ENCODE data around the gene MFNG. TPM values are rescaled to one million over a fixed set of nuclear protein-coding genes. Genes with fewer than 3 reads are reported as not detected.

The MFNG gene
- total RNA-seq, 1 donor from 2014 or later: 3.7 TPM

DNA sequence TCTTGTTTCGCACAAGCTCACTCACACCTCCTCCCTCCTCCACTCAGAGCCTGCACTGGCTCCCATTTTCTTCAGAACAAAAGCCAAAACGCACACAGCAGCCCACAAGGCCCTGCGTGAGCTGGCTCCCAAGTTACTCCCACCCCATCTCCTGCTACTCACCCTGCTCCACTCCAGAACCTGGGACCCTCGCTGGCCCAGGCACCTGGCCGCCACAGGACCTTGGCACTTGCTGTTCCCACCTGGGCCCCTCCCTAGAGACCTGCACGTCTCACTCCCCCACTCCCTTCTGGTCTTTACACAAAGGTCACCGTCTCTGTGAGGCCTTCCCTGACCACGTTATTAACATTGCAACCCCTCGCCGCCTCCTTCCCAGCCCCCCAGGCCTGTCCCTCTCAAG is 945 bp upstream of the MFNG start:
- peaks cover 9 to 22% (median 20%) of the 10 kb centered on the region in 3 donors for H3K27me3 ChIP-seq (ENCODE audit: control insufficient read depth in 3 of 3, insufficient read depth in 3 of 3, low read length in 3 of 3)
- no peaks in the 10 kb centered on the region for H3K36me3 ChIP-seq (ENCODE audit: control insufficient read depth in 3 of 3, insufficient read depth in 3 of 3, low read length in 3 of 3)
- no peak overlapping the region for H3K27ac ChIP-seq (ENCODE audit: low read depth, low read length)
- no peak overlapping the region for H3K4me3 ChIP-seq (ENCODE audit: low read length in 3 of 3)
- H3K9ac ChIP-seq (ENCODE audit: low read depth in 1 of 3, low read length in 3 of 3): no peak overlapping the region
- H3K9me3 ChIP-seq (ENCODE audit: control insufficient read depth in 3 of 3, low read length in 3 of 3): no peaks in the 10 kb centered on the region
- H3K4me1 ChIP-seq (ENCODE audit: control insufficient read depth in 3 of 3, insufficient read depth in 3 of 3, low read length in 3 of 3): peaks cover 16 to 30% (median 23%) of the 10 kb centered on the region in 3 donors

DNA sequence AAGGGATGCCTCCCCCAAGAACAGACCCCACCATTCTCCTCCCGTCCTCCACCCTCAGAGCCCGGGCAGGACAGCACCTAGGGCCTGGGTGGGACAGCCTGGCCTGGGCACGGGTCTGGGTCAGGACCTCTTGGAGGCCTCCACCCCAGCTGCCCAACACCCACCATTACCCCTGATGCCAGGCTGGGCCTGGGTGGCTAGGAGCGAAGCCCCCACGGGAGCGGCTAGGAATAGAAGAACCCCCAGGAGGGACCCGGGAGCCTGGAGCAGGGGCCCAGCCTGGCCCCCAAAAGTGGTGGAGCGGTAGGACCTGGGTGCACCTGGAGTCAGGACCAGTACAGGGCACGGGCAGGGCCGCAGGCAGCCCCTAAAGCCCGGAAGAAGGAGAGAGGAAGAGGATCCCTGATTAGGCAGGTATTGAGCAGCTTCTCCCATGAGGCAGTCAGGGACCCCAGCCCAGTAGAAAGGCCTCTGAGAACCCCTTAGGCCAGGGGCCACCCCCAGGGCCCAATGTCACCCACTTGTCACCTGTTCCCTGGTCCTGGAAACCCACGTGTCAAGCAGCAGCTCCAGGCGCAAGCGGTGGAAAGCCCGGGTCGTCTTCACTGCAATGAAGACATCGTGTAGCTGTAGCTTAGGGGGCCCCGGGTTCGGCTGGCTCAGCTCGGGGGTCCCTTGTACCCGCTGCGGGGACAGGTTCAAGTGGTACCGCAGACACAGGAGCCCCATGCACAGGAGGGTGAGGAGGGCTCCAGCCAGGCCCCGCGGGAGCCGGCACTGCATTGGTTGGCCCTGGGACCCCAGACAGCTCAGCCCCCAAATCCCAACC is 575 bp downstream of the MFNG start:
- Histone ChIP-seq H3K9ac (ENCODE audit: low read depth in 1 of 3, low read length in 3 of 3) (peak overlapping the region in 2 of 3 donors; percentile 32 to 57), H3K27ac (ENCODE audit: low read depth, low read length) (peak overlapping the region; percentile 58), H3K36me3 (ENCODE audit: control insufficient read depth in 3 of 3, insufficient read depth in 3 of 3, low read length in 3 of 3) (no peaks in the 10 kb centered on the region), H3K27me3 (ENCODE audit: control insufficient read depth in 3 of 3, insufficient read depth in 3 of 3, low read length in 3 of 3) (peaks cover 9 to 26% (median 20%) of the 10 kb centered on the region in 3 donors), H3K4me1 (ENCODE audit: control insufficient read depth in 3 of 3, insufficient read depth in 3 of 3, low read length in 3 of 3) (peaks cover 16 to 30% (median 23%) of the 10 kb centered on the region in 3 donors), H3K9me3 (ENCODE audit: control insufficient read depth in 3 of 3, low read length in 3 of 3) (no peaks in the 10 kb centered on the region), H3K4me3 (ENCODE audit: low read length in 3 of 3) (peak overlapping the region; percentile 43 to 64 (median 51))

DNA sequence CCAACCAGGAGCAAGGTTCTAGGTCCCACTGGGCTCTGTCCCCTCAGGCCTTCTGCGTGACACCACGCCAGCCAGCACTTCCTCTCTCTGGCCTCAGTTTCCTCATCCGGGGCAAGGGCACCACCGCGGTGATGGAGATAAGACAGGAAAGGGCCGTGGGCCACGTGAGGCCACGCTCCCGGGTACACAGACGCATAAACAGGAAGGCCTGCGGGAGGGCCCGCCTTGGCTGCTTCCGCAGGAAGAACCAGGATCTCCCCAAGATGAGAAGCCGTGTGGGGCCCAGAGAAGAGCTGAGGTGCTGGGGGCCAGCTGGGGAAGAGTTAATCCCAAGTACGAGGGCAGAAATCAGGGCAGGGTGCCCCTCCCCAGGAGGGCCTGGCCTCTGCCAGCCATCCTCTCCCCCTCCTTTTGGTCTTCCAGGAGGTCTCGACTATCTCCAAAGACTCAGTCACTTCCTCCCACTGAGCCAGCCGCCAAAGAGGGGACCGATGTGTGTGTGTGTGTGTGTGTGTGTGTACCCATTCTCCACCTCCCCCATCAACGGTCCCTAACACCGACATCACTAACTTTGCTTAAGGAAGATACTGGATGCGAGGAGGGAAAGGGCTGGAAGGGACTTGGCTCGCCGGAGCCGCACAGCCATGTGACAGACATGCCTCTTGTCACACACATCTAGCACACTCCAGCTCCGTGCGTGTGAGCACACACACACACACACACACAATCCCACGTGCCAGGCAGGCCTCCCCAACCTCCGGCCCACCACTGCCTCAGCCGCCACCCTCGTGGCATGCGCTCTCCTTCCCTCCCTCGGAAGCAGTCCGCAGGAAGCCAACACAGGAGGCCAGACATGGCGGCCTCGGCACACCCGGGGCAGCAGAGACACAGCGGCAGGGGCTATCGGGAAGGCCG is 1.4 kb downstream of the MFNG start:
- H3K36me3 ChIP-seq (ENCODE audit: control insufficient read depth in 3 of 3, insufficient read depth in 3 of 3, low read length in 3 of 3): no peaks in the 10 kb centered on the region
- no peaks in the 10 kb centered on the region for H3K9me3 ChIP-seq (ENCODE audit: control insufficient read depth in 3 of 3, low read length in 3 of 3)
- peaks cover 9 to 26% (median 20%) of the 10 kb centered on the region in 3 donors for H3K27me3 ChIP-seq (ENCODE audit: control insufficient read depth in 3 of 3, insufficient read depth in 3 of 3, low read length in 3 of 3)
- peak overlapping the region; percentile 58 for H3K27ac ChIP-seq (ENCODE audit: low read depth, low read length)
- H3K4me3 ChIP-seq (ENCODE audit: low read length in 3 of 3): peak overlapping the region; percentile 49 to 64 (median 51)
- peak overlapping the region in 2 of 3 donors; percentile 23 to 60 for H3K9ac ChIP-seq (ENCODE audit: low read depth in 1 of 3, low read length in 3 of 3)
- H3K4me1 ChIP-seq (ENCODE audit: control insufficient read depth in 3 of 3, insufficient read depth in 3 of 3, low read length in 3 of 3): peaks cover 16 to 30% (median 23%) of the 10 kb centered on the region in 3 donors

DNA sequence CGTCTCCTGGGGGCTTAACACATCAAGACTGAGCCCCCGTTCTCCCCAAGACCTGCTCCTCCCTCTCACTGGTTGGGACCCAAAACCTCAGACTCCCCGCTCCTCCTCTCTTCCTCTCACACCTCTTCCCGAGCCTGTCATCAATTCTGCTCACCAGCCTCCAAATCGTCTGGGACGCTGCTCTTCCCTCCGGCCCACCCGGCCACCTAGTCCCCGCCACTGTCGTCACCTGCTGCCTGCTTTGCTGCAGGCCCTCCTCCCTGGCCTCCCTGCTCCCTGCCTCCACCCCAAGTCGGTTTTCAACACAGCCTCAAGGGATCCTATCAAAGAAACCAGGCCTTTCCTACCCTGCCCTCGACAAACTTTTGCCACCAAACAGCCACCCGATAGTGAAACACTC is 3.1 kb downstream of the MFNG start:
- peaks cover 11 to 25% (median 23%) of the 10 kb centered on the region in 3 donors for H3K27me3 ChIP-seq (ENCODE audit: control insufficient read depth in 3 of 3, insufficient read depth in 3 of 3, low read length in 3 of 3)
- no peak overlapping the region for H3K27ac ChIP-seq (ENCODE audit: low read depth, low read length)
- H3K9ac ChIP-seq (ENCODE audit: low read depth in 1 of 3, low read length in 3 of 3): peak overlapping the region in 1 of 3 donors; percentile 25
- H3K9me3 ChIP-seq (ENCODE audit: control insufficient read depth in 3 of 3, low read length in 3 of 3): no peaks in the 10 kb centered on the region
- no peaks in the 10 kb centered on the region for H3K36me3 ChIP-seq (ENCODE audit: control insufficient read depth in 3 of 3, insufficient read depth in 3 of 3, low read length in 3 of 3)
- H3K4me3 ChIP-seq (ENCODE audit: low read length in 3 of 3): no peak overlapping the region
- H3K4me1 ChIP-seq (ENCODE audit: control insufficient read depth in 3 of 3, insufficient read depth in 3 of 3, low read length in 3 of 3): peaks cover 16 to 30% (median 23%) of the 10 kb centered on the region in 3 donors

DNA sequence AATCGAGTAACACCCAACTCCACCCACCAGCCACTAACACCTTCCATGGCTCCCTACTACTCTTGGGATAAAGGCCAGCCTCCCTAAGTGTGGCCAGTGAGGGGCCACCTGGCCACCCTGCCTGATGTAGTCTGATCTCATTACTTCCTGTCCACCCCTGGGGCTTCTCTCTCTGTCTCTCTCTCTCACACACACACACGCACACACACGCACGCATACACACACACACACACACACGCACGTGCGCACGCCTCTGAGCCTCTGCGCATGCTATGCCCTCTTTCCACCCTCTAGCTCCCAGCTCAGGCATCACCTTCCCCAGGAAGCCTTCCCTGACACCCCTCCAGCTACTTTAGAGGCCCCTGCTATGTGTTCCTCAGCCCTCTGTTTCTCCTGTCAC is 3.9 kb downstream of the MFNG start:
- Histone ChIP-seq H3K9me3 (ENCODE audit: control insufficient read depth in 3 of 3, low read length in 3 of 3) (no peaks in the 10 kb centered on the region), H3K27ac (ENCODE audit: low read depth, low read length) (no peak overlapping the region), H3K9ac (ENCODE audit: low read depth in 1 of 3, low read length in 3 of 3) (no peak overlapping the region), H3K4me1 (ENCODE audit: control insufficient read depth in 3 of 3, insufficient read depth in 3 of 3, low read length in 3 of 3) (peaks cover 16 to 30% (median 23%) of the 10 kb centered on the region in 3 donors), H3K36me3 (ENCODE audit: control insufficient read depth in 3 of 3, insufficient read depth in 3 of 3, low read length in 3 of 3) (no peaks in the 10 kb centered on the region), H3K4me3 (ENCODE audit: low read length in 3 of 3) (no peak overlapping the region), H3K27me3 (ENCODE audit: control insufficient read depth in 3 of 3, insufficient read depth in 3 of 3, low read length in 3 of 3) (peaks cover 12 to 25% (median 23%) of the 10 kb centered on the region in 3 donors)

DNA sequence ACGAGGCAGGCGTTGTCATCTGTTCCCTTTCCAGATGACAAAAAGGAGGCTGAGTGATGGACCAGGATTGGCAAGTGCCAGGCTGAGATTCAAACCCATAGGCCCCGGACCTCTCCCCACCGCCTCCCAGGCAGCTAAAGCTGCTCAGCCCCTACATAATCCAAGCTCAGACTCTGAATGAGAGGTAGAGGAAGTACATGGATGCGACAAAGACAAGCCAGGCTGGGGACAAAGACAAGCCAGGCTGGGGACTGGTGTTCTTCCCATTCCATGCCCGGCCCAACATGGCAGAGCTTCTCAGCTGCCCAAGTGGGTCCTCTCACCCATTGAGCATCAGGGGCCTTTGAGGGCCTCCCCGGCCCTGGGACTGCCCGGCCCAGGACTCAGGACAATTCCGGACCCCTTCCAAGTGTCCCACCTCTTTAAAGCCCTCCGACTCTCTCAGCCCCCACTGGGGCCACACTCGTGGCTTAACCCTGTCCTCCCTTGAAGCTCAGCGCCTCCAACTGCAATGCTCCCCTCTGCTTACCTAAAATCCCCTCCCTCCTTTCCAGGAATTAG is 4.8 kb downstream of the MFNG start:
- H3K27ac ChIP-seq (ENCODE audit: low read depth, low read length): no peak overlapping the region
- no peaks in the 10 kb centered on the region for H3K9me3 ChIP-seq (ENCODE audit: control insufficient read depth in 3 of 3, low read length in 3 of 3)
- peaks cover 11 to 24% (median 18%) of the 10 kb centered on the region in 3 donors for H3K4me1 ChIP-seq (ENCODE audit: control insufficient read depth in 3 of 3, insufficient read depth in 3 of 3, low read length in 3 of 3)
- H3K9ac ChIP-seq (ENCODE audit: low read depth in 1 of 3, low read length in 3 of 3): no peak overlapping the region
- no peak overlapping the region for H3K4me3 ChIP-seq (ENCODE audit: low read length in 3 of 3)
- H3K27me3 ChIP-seq (ENCODE audit: control insufficient read depth in 3 of 3, insufficient read depth in 3 of 3, low read length in 3 of 3): peaks cover 12 to 28% (median 24%) of the 10 kb centered on the region in 3 donors
- H3K36me3 ChIP-seq (ENCODE audit: control insufficient read depth in 3 of 3, insufficient read depth in 3 of 3, low read length in 3 of 3): no peaks in the 10 kb centered on the region

DNA sequence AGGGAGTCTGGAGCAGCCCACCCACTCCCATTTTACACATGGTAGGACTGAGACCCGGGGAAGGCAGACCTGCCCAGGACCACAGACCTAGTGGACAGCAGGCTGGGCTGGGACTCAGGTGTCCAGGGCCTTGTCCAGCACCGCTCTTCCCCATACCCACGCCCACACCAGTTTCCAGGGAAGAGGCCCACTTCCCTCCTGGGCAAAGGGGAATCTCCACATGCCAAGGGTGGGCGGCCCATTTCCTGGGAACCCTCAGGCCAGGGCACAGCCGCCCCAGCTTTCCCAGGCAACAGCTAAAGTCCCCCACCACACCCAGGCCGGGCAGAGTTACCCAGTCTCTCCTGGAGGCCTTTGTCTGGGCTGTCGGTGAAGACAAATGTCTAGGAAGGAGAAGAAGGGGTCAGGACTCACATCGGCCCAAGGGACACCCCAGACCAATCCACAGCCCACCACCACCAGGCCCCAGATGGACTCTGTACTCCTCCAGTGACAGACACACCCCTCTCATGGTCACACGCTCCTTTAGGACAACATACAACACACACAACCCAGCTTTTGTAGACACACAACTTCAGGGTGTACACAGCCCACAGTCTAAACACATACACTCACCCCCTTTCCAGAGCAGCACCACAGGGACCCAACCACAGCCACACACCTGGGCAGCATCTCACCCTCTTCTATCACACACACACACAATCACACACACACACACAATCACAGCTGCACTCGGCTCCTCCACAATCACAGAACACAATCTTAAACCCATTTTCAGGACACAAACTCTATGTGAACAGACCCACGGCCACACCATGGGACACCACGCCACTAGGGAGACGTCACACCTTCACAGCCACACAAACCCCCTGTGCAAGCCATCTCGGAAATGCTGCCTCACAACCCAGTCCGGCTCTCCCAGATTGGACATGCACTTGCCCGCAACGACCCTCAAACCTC is 5.5 kb downstream of the MFNG start:
- no peaks in the 10 kb centered on the region for H3K36me3 ChIP-seq (ENCODE audit: control insufficient read depth in 3 of 3, insufficient read depth in 3 of 3, low read length in 3 of 3)
- peaks cover 10 to 18% (median 16%) of the 10 kb centered on the region in 3 donors for H3K4me1 ChIP-seq (ENCODE audit: control insufficient read depth in 3 of 3, insufficient read depth in 3 of 3, low read length in 3 of 3)
- no peak overlapping the region for H3K9ac ChIP-seq (ENCODE audit: low read depth in 1 of 3, low read length in 3 of 3)
- H3K9me3 ChIP-seq (ENCODE audit: control insufficient read depth in 3 of 3, low read length in 3 of 3): no peaks in the 10 kb centered on the region
- no peak overlapping the region for H3K4me3 ChIP-seq (ENCODE audit: low read length in 3 of 3)
- H3K27me3 ChIP-seq (ENCODE audit: control insufficient read depth in 3 of 3, insufficient read depth in 3 of 3, low read length in 3 of 3): peaks cover 12 to 24% (median 22%) of the 10 kb centered on the region in 3 donors
- H3K27ac ChIP-seq (ENCODE audit: low read depth, low read length): no peak overlapping the region

DNA sequence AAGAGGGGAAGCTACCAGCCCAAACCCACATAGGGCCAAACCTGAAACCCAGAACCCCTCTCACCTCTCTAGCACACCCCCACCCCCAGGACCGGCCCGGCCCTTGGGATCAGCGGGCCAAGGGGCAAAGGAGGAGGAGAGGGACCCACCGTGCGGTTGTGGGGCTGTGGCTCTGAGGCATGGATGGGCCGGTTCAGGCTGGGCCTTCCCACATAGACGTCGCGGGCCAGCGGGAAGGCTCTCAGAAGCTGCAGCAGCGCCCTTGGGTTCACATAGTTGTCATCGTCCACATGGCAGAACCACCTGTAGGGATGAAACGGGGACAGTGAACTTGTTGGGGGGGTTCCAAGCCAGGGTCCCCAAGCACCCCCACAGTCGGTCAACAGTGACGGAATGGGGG is 7.0 kb downstream of the MFNG start:
- Histone ChIP-seq H3K27me3 (ENCODE audit: control insufficient read depth in 3 of 3, insufficient read depth in 3 of 3, low read length in 3 of 3) (peaks cover 8 to 20% (median 16%) of the 10 kb centered on the region in 3 donors), H3K4me1 (ENCODE audit: control insufficient read depth in 3 of 3, insufficient read depth in 3 of 3, low read length in 3 of 3) (peaks cover 9 to 15% (median 13%) of the 10 kb centered on the region in 3 donors), H3K27ac (ENCODE audit: low read depth, low read length) (no peak overlapping the region), H3K4me3 (ENCODE audit: low read length in 3 of 3) (no peak overlapping the region), H3K36me3 (ENCODE audit: control insufficient read depth in 3 of 3, insufficient read depth in 3 of 3, low read length in 3 of 3) (no peaks in the 10 kb centered on the region), H3K9ac (ENCODE audit: low read depth in 1 of 3, low read length in 3 of 3) (no peak overlapping the region), H3K9me3 (ENCODE audit: control insufficient read depth in 3 of 3, low read length in 3 of 3) (no peaks in the 10 kb centered on the region)

Data from skeletal muscle tissue (tissue), 4 donors.